ENCODE measurements around the gene SERINC4. TPM values are rescaled to one million over a fixed set of nuclear protein-coding genes. Genes with fewer than 3 reads are reported as not detected.
"Not testable (repeated sequence)": the region's sequence is repeated elsewhere in the genome, so short reads cannot be mapped to it uniquely, and the experiment has no call there.

The SERINC4 gene
- total RNA-seq, 6 experiments from 2014 or later = 0.22 to 0.26 TPM; not detected in 4

- H3K27me3 ChIP-seq = no peaks in the 10 kb centered on the region
- no peak overlapping the region for H3K4me3 ChIP-seq
- 74% methylated on average over 6 of the region's 6 CpGs for WGBS (ENCODE audit: insufficient coverage, low coverage, low lambda C conversion rate, missing lambda C conversion rate)
- DNase-seq (no peak), ATAC-seq (no peak)
- no peaks in the 10 kb centered on the region for H3K9me3 ChIP-seq
- peaks cover 0 to 41% (median 15%) of the 10 kb centered on the region in 4 donors for H3K4me1 ChIP-seq
- H3K36me3 ChIP-seq = peaks cover 4 to 34% (median 20%) of the 10 kb centered on the region in 4 donors
- TF ChIP-seq CTCF (IDR thresholded peaks at IDR 0.05) (no peak), POLR2A (IDR thresholded peaks at IDR 0.05) (no peak)
- intact Hi-C loops (cut with DNase I) = no loop called here
- no peak overlapping the region for H3K27ac ChIP-seq
These were observed 48.1 kb downstream of the SERINC4 start for GRCh38 chr15:43751885-43752284.

- WGBS (ENCODE audit: insufficient coverage, low coverage, low lambda C conversion rate, missing lambda C conversion rate) = 9% methylated on average over 12 of the region's 12 CpGs
- H3K4me1 ChIP-seq = peaks cover 0 to 41% (median 15%) of the 10 kb centered on the region in 4 donors
These were observed 50.2 kb downstream of the SERINC4 start for GRCh38 chr15:43749690-43750345.

GRCh38 chr15:43748376-43748775, 51.6 kb downstream of the SERINC4 start:
- intact Hi-C loops (cut with DNase I) = no loop called here
- peak overlapping the region in 1 of 3 donors; percentile 13 for H3K27ac ChIP-seq
- H3K9me3 ChIP-seq = no peaks in the 10 kb centered on the region
- no peak for TF ChIP-seq POLR2A (IDR thresholded peaks at IDR 0.05)
- TF ChIP-seq CTCF (IDR thresholded peaks at IDR 0.05) = no peak
- H3K4me1 ChIP-seq = peaks cover 0 to 41% (median 15%) of the 10 kb centered on the region in 4 donors
- peak overlapping the region; percentile 75 to 86 (median 84) for H3K4me3 ChIP-seq
- peaks cover 0 to under 1% (median 0%) of the 10 kb centered on the region in 4 donors for H3K36me3 ChIP-seq
- H3K27me3 ChIP-seq = no peaks in the 10 kb centered on the region
- DNase-seq (no peak), ATAC-seq (no peak)
- WGBS (ENCODE audit: insufficient coverage, low coverage, low lambda C conversion rate, missing lambda C conversion rate) = 29% methylated on average over 3 of the region's 3 CpGs

More at GRCh38 chr15:43749690-43750345, 50.2 kb downstream of the SERINC4 start:
- no peaks in the 10 kb centered on the region for H3K9me3 ChIP-seq
- peak overlapping the region in 2 of 3 donors; percentile 30 to 39 for H3K27ac ChIP-seq
- peak overlapping the region; percentile 27 to 38 (median 36) for H3K4me3 ChIP-seq
- TF ChIP-seq CTCF (IDR thresholded peaks at IDR 0.05) (no peak), POLR2A (IDR thresholded peaks at IDR 0.05) (no peak)
- DNase-seq = peak in 2 of 3 donors; percentile 35 to 60
- intact Hi-C loops (cut with DNase I) = no loop called here
- peaks cover 4 to 15% (median 9%) of the 10 kb centered on the region in 4 donors for H3K36me3 ChIP-seq
- ATAC-seq = peak; percentile 2 to 34 (median 18)
- H3K27me3 ChIP-seq = no peaks in the 10 kb centered on the region

- ATAC-seq = peak; percentile 15 to 47 (median 37)
- Histone ChIP-seq H3K4me3 (peak overlapping the region; percentile 75 to 86 (median 84)), H3K27ac (peak overlapping the region; percentile 86 to 89 (median 88)), H3K4me1 (peaks cover 0 to 39% (median 12%) of the 10 kb centered on the region in 4 donors)
- 0% methylated on average over 12 of the region's 12 CpGs for WGBS (ENCODE audit: insufficient coverage, low coverage, low lambda C conversion rate, missing lambda C conversion rate)
- DNase-seq; H3K27me3 ChIP-seq; H3K36me3 ChIP-seq; H3K9me3 ChIP-seq; intact Hi-C loops (cut with DNase I): not testable (repeated sequence)
These were observed 53.1 kb downstream of the SERINC4 start for GRCh38 chr15:43746903-43747309.

- peak; percentile 98 for TF ChIP-seq POLR2A (IDR thresholded peaks at IDR 0.05)
- DNase-seq (peak; percentile 97 to 98 (median 97)), ATAC-seq (peak; percentile 93 to 98 (median 96))
- peaks cover 0 to 33% (median 8%) of the 10 kb centered on the region in 4 donors for H3K4me1 ChIP-seq
- WGBS (ENCODE audit: insufficient coverage, low coverage, low lambda C conversion rate, missing lambda C conversion rate) = 0% methylated on average over 5 of the region's 84 CpGs
- H3K27ac ChIP-seq = peak within 1 kb of the TSS; percentile 86 to 89 (median 88)
- H3K36me3 ChIP-seq; intact Hi-C loops (cut with DNase I); H3K9me3 ChIP-seq; H3K27me3 ChIP-seq: not testable (repeated sequence)
- H3K4me3 ChIP-seq = peak within 1 kb of the TSS; percentile 75 to 86 (median 84)
These were observed 53.6 kb downstream of the SERINC4 start, which contains the start of gene PDIA3 for GRCh38 chr15:43746245-43746902. Gene PDIA3 (plus strand): TSS chr15:43746438. CDS start chr15:43746540, 102 bp downstream.

MicroRNA genes within 50 kb of the gene (microRNA counts, 767-probe panel; counts per million panel counts)
- microRNA hsa-miR-1282 = 237 counts per million

Small RNA genes lying within 50 kb of the gene (microRNA-seq; reads per million reads assigned to microRNA genes)
- 0 to 0.64 reads per million in 2 donors for gene MIR1282

Small RNA genes lying within 50 kb of the gene (small RNA-seq; reads per million reads assigned to genes)
- 0 reads per million in 2 experiments for gene MIR1282

Other genes with a start within 250 kb of the SERINC4 start
- 10 to 100 TPM; 11.6 to 23.2 (median 16.5) TPM for gene PPIP5K1, start 210.0 kb downstream of the SERINC4 start, total RNA-seq
- gene CKMT1B, start 206.2 kb downstream of the SERINC4 start, total RNA-seq = not detected
- 1 to 10 TPM in 2 of 6 experiments, under 1 TPM in 3, not detected in 1; 0.11 to 1.4 (median 0.83) TPM for gene STRC, start 181.4 kb downstream of the SERINC4 start, total RNA-seq
- 1 to 10 TPM in 4 of 6 experiments, under 1 TPM in 2; 0.74 to 3.2 (median 1.9) TPM for gene CATSPER2, start 151.4 kb downstream of the SERINC4 start, total RNA-seq
- 1 to 10 TPM in 2 of 6 experiments, not detected in 4; 1.2 to 1.3 TPM for gene CKMT1A, start 106.4 kb downstream of the SERINC4 start, total RNA-seq
- 100 to 1,000 TPM; 203 to 511 (median 317) TPM for gene PDIA3, start 53.8 kb downstream of the SERINC4 start, total RNA-seq
- 1 to 10 TPM in 5 of 6 experiments, under 1 TPM in 1; 0.39 to 2.0 (median 1.7) TPM for gene ELL3, start 23.3 kb downstream of the SERINC4 start, total RNA-seq
- gene SERF2, start 7.9 kb downstream of the SERINC4 start, total RNA-seq = 100 to 1,000 TPM; 454 to 694 (median 611) TPM
- gene HYPK, start 379 bp upstream of the SERINC4 start, total RNA-seq = 10 to 100 TPM in 3 of 6 experiments, 1 to 10 TPM in 3; 6.1 to 17.4 (median 9.1) TPM
- gene MFAP1, start 24.5 kb upstream of the SERINC4 start, total RNA-seq = 10 to 100 TPM in 2 of 6 experiments, 1 to 10 TPM in 4; 6.7 to 11.9 (median 8.1) TPM
- 1 to 10 TPM in 3 of 6 experiments, under 1 TPM in 3; 0.46 to 5.5 (median 1.1) TPM for gene WDR76, start 26.8 kb upstream of the SERINC4 start, total RNA-seq

Measured in right lobe of liver (tissue), 6 donors.